OCI-LY3 (cell line): ENCODE results near the gene CYYR1.

ENCODE experiments used
- H2AFZ ChIP-seq: fragments of 200-600, 300-600 bp; shearing (Covaris generic); 2 replicates; pipeline ENCODE4 v1.6.0; 2014; ENCODE audit warnings: antibody characterized with exemption, low read depth, low read length
- H3K27ac ChIP-seq: fragments of 200-600, 300-600 bp; sonication (generic); 2 replicates; pipeline ENCODE4 v1.5.1; 2014; ENCODE audit warnings: mild to moderate bottlenecking, low read length, moderate library complexity, mixed read lengths
- H3K27me3 ChIP-seq: fragments of 200-600, 300-600 bp; sonication (generic); 2 replicates; pipeline ENCODE4 v1.6.1; 2014; ENCODE audit warnings: low read depth, low read length, mixed read lengths
- H3K36me3 ChIP-seq: fragments of 200-600, 300-600 bp; sonication (generic); replicated peaks from 2 replicates; pipeline ENCODE3; 2014; ENCODE audit warnings: low read depth, low read length, mixed read lengths
- H3K4me1 ChIP-seq: fragments of 300-600, 200-600 bp; sonication (generic); 2 replicates; pipeline ENCODE4 v1.6.1; 2014; ENCODE audit warnings: low read length, mixed read lengths
- H3K4me2 ChIP-seq: fragments of 200-600, 300-600 bp; sonication (generic); 2 replicates; pipeline ENCODE4 v1.6.1; 2014; ENCODE audit warnings: low read length, mixed read lengths
- H3K4me3 ChIP-seq: fragments of 300-600, 200-600 bp; sonication (generic); 2 replicates; pipeline ENCODE4 v1.5.1; 2014; ENCODE audit warnings: antibody characterized with exemption, mild to moderate bottlenecking, low read length, moderate library complexity
- H3K79me2 ChIP-seq: fragments of 300-600, 200-600 bp; shearing (Covaris generic); 2 replicates; pipeline ENCODE4 v1.6.1; 2014; ENCODE audit warnings: mild to moderate bottlenecking, low read length, mixed read lengths
- H3K9ac ChIP-seq: fragments of 300-600, 200-600 bp; shearing (Covaris generic); 2 replicates; pipeline ENCODE4 v1.6.0; 2014; ENCODE audit warnings: mild to moderate bottlenecking, low read length, moderate library complexity
- H3K9me3 ChIP-seq: fragments of 200-600, 300-600 bp; shearing (Covaris generic); 2 replicates; pipeline ENCODE4 v1.6.1; 2014; ENCODE audit warnings: low read length, mixed read lengths; ENCODE audit not compliant: insufficient read depth
- H4K20me1 ChIP-seq: fragments of 200-600, 300-600 bp; sonication (generic); 2 replicates; pipeline ENCODE4 v1.6.1; 2016; ENCODE audit warnings: low read length, mixed read lengths; ENCODE audit not compliant: insufficient read depth
- EZH2phosphoT487 ChIP-seq: fragments of 200-600 bp; shearing (Covaris generic); IDR thresholded peaks from 2 replicates; pipeline ENCODE4 v1.6.1; 2018; ENCODE audit warnings: antibody characterized with exemption, mixed run types, low read depth
- TF ChIP-seq, protein P1 (sequence below): fragments of 200-600, 300-600 bp; sonication (generic); IDR thresholded peaks from 2 replicates; pipeline ENCODE4 v1.5.1; 2014; ENCODE audit warnings: antibody characterized with exemption, low read length, low read depth

The CYYR1 gene

GRCh38 chr21:26534517-26534916, 38.6 kb downstream of the CYYR1 start:
- Histone ChIP-seq H2AFZ (no peak overlapping the region), H3K4me1 (no peaks in the 10 kb centered on the region), H3K4me2 (no peak overlapping the region), H3K36me3 (no peaks in the 10 kb centered on the region), H3K9ac (no peak overlapping the region), H3K4me3 (no peak overlapping the region), H3K79me2 (no peaks in the 10 kb centered on the region), H3K27ac (no peak overlapping the region), H3K27me3 (no peaks in the 10 kb centered on the region), H3K9me3 (no peaks in the 10 kb centered on the region), H4K20me1 (no peaks in the 10 kb centered on the region)
- TF ChIP-seq, protein P1, sequence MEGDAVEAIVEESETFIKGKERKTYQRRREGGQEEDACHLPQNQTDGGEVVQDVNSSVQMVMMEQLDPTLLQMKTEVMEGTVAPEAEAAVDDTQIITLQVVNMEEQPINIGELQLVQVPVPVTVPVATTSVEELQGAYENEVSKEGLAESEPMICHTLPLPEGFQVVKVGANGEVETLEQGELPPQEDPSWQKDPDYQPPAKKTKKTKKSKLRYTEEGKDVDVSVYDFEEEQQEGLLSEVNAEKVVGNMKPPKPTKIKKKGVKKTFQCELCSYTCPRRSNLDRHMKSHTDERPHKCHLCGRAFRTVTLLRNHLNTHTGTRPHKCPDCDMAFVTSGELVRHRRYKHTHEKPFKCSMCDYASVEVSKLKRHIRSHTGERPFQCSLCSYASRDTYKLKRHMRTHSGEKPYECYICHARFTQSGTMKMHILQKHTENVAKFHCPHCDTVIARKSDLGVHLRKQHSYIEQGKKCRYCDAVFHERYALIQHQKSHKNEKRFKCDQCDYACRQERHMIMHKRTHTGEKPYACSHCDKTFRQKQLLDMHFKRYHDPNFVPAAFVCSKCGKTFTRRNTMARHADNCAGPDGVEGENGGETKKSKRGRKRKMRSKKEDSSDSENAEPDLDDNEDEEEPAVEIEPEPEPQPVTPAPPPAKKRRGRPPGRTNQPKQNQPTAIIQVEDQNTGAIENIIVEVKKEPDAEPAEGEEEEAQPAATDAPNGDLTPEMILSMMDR: no peak
- no peak for TF ChIP-seq EZH2phosphoT487

DNA sequence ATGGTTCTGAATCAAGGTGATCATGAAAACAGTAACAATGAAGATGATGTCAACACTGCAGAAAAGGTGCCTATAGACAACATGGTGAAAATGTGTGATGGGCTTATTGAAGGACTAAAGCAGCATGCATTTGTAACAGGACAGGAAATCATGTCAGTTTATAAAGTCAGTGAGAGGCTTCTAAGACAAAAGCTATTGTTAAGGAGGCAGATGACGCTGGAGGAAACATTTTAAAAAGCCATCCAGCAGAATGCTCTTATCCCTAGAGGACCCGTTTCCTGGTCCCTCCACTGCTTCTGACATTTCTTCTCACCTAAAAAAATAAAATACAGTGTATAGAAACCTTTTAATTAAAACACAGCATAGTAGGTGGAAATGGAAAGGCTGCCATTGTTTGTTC, 40.9 kb downstream of the CYYR1 start:
- H3K36me3 ChIP-seq: no peaks in the 10 kb centered on the region
- no peak overlapping the region for H3K27ac ChIP-seq
- H2AFZ ChIP-seq: no peak overlapping the region
- H3K79me2 ChIP-seq: no peaks in the 10 kb centered on the region
- H3K4me3 ChIP-seq: no peak overlapping the region
- H3K4me1 ChIP-seq: no peaks in the 10 kb centered on the region
- H3K9ac ChIP-seq: no peak overlapping the region
- H3K4me2 ChIP-seq: no peak overlapping the region
- H4K20me1 ChIP-seq: no peaks in the 10 kb centered on the region
- no peaks in the 10 kb centered on the region for H3K27me3 ChIP-seq
- TF ChIP-seq EZH2phosphoT487: no peak
- TF ChIP-seq, protein P1: no peak
- H3K9me3 ChIP-seq: no peaks in the 10 kb centered on the region

DNA sequence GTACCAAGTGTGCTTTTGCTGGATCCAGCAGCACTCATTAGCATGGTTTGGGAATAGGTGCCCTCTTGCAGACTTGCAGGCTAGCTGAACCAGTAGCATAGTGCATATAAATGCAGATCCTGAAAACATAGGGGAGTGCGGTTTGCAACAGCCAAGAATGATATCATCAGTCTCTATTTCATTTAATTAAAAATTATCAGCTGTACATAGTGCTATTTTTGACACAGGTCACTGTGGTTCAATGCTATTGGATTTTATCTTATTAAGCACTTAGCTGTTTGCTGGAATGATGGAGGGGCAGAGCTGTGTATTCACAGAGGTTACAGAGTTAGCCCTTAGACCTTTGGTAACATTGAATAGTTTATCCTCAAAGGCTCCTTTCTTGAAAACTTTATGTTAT, 43.6 kb downstream of the CYYR1 start:
- H3K36me3 ChIP-seq: no peaks in the 10 kb centered on the region
- no peak overlapping the region for H3K9ac ChIP-seq
- no peak overlapping the region for H3K27ac ChIP-seq
- H3K4me2 ChIP-seq: no peak overlapping the region
- H2AFZ ChIP-seq: no peak overlapping the region
- H3K27me3 ChIP-seq: no peaks in the 10 kb centered on the region
- no peaks in the 10 kb centered on the region for H3K4me1 ChIP-seq
- no peak overlapping the region for H3K4me3 ChIP-seq
- no peaks in the 10 kb centered on the region for H3K9me3 ChIP-seq
- no peaks in the 10 kb centered on the region for H4K20me1 ChIP-seq
- TF ChIP-seq, protein P1: no peak
- H3K79me2 ChIP-seq: no peaks in the 10 kb centered on the region

DNA sequence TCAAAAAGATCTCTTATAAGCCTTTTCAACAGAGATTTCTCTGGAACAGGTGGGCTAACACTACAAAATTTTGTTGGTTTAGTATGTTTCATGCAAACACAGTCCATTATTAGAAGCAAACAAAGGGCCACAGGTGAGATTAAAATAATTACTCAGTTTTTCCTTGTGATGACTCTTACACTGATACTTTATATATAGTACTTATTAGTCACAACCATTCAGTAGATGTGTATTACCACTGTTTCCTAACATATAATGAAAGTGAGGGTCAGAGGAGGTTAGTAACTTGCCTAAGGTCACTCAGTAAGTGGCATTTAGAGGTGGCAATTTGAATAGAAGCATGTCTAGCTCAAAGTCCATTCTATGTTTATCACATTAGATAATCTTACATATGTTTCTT, 44.2 kb downstream of the CYYR1 start:
- Histone ChIP-seq H3K36me3 (no peaks in the 10 kb centered on the region), H3K27me3 (no peaks in the 10 kb centered on the region), H3K4me3 (no peak overlapping the region), H3K4me1 (no peaks in the 10 kb centered on the region), H3K27ac (no peak overlapping the region), H3K79me2 (no peaks in the 10 kb centered on the region), H3K9me3 (no peaks in the 10 kb centered on the region), H4K20me1 (no peaks in the 10 kb centered on the region), H3K4me2 (no peak overlapping the region), H2AFZ (no peak overlapping the region), H3K9ac (no peak overlapping the region)
- TF ChIP-seq EZH2phosphoT487: no peak
- TF ChIP-seq, protein P1: no peak
